Body of pancreas (tissue), 4 donors: ENCODE results near the gene GPT2. TPM values are rescaled to one million over a fixed set of nuclear protein-coding genes. Genes with fewer than 3 reads are reported as not detected.
A peak's percentile ranks its signal among the peaks of the same experiment; 100 is the strongest.

ENCODE experiments used
- ATAC-seq: fragments of 150-250 bp; one replicate; pipeline ENCODE4 v1.9.1; 2016
- DNase-seq, 4 donors: peaks; one replicate each; pipeline ENCODE4 v3.0.0-alpha.2; 2019
- H3K27ac ChIP-seq, 4 donors: fragments of 200-600 bp; sonication (generic); 1 replicate in 3 of 4; 2 replicates in 1 of 4; pipeline versions ENCODE4 v1.5.1 to v1.6.1; 2016 to 2019; ENCODE audit warnings: mild to moderate bottlenecking in 1 of 4, mixed read lengths in 1 of 4, moderate library complexity in 1 of 4
- H3K27me3 ChIP-seq, 2 donors: fragments of 200-600 bp; sonication (generic); one replicate each; pipeline ENCODE4 v1.6.0; 2016; ENCODE audit warnings: mild to moderate bottlenecking in 1 of 2
- H3K36me3 ChIP-seq, 2 donors: fragments of 200-600 bp; sonication (generic); replicated peaks in 1 of 2; 2 replicates each; pipeline ENCODE4 v1.5.1; 2016; ENCODE audit warnings: low read depth in 2 of 2; ENCODE audit not compliant: insufficient read depth in 1 of 2
- H3K4me1 ChIP-seq: fragments of 200-600 bp; sonication (generic); one replicate; pipeline ENCODE4 v1.6.0; 2016
- H3K4me3 ChIP-seq, 2 donors: fragments of 200-600 bp; sonication (generic); 1 replicate in 1 of 2; 2 replicates in 1 of 2; pipeline ENCODE4 v1.5.1; 2016 to 2019
- H3K9me3 ChIP-seq, 3 donors: fragments of 200-600 bp; sonication (generic); 1 replicate in 2 of 3; 2 replicates in 1 of 3; pipeline ENCODE4 v1.5.1; 2016
- CTCF ChIP-seq, 7 experiments: fragments of 450-650 bp in 4 of 7; fragments of 200-600 bp in 3 of 7; sonication (generic) in 3 of 7; IDR thresholded peaks; one replicate each; pipeline ENCODE4 v1.5.1; 2016 to 2019; ENCODE audit warnings: antibody characterized with exemption in 7 of 7
- POLR2A ChIP-seq, 3 donors: fragments of 450-650 bp; IDR thresholded peaks; one replicate each; pipeline ENCODE4 v1.6.1; 2016; ENCODE audit warnings: antibody characterized with exemption in 3 of 3, mild to moderate bottlenecking in 2 of 3
- WGBS, 2 donors: methylation state at CpG; one replicate each; pipeline ENCODE4 v1.1.5; 2017; 5-methylcytosine and 5-hydroxymethylcytosine counted together
- intact Hi-C: fragments of 100-400 bp; cut with DNase I; formaldehyde crosslinking; loops from one replicate; pipeline ENCODE4 v1.15.1; 2023
- total RNA-seq, 2 donors: library from RNA; depleted of rRNA; stranded (reverse); fragments of >200 nt; gene quantifications; one replicate each; pipeline ENCODE4 v1.1.0, GENCODE V29; 2016

The GPT2 gene
- total RNA-seq, 2 donors from 2014 or later: 52.1 to 83.1 TPM

- WGBS, 2 donors: 2 to 7% methylated on average over 9 to 72 of the region's 72 CpGs
- Histone ChIP-seq H3K36me3 (no peaks in the 10 kb centered on the region), H3K27ac (peak overlapping the region; percentile 89 to 95 (median 92)), H3K4me3 (peak overlapping the region; percentile 60 to 69), H3K27me3 (no peaks in the 10 kb centered on the region), H3K9me3 (no peaks in the 10 kb centered on the region), H3K4me1 (peaks cover 68% of the 10 kb centered on the region)
- TF ChIP-seq CTCF (IDR thresholded peaks at IDR 0.05) (no peak), POLR2A (IDR thresholded peaks at IDR 0.05) (peak in 1 of 3 donors; percentile 57)
- ATAC-seq: peak; percentile 5
- intact Hi-C loops: no loop called here
- peak; percentile 64 to 81 (median 68) for DNase-seq
Observed at GRCh38 chr16:46884513-46885293, 541 bp downstream of the GPT2 start.

GRCh38 chr16:46885960-46886763, 2.0 kb downstream of the GPT2 start:
- Histone ChIP-seq H3K27ac (peak overlapping the region; percentile 89 to 95 (median 92)), H3K4me1 (peaks cover 66% of the 10 kb centered on the region), H3K27me3 (no peaks in the 10 kb centered on the region), H3K4me3 (peak overlapping the region; percentile 4 to 31), H3K9me3 (no peaks in the 10 kb centered on the region), H3K36me3 (no peaks in the 10 kb centered on the region)
- TF ChIP-seq POLR2A (IDR thresholded peaks at IDR 0.05) (peak; percentile 48 to 88 (median 85)), CTCF (IDR thresholded peaks at IDR 0.05) (peak in 1 of 7 experiments; percentile 5)
- intact Hi-C loops: no loop called here
- ATAC-seq: peak; percentile 7
- DNase-seq: peak; percentile 73 to 83 (median 76)
- 21 to 37% methylated on average over 10 to 11 of the region's 12 CpGs for WGBS, 2 donors

GRCh38 chr16:46886764-46887523, 2.8 kb downstream of the GPT2 start:
- TF ChIP-seq CTCF (IDR thresholded peaks at IDR 0.05) (no peak), POLR2A (IDR thresholded peaks at IDR 0.05) (peak in 1 of 3 donors; percentile 6)
- Histone ChIP-seq H3K4me1 (peaks cover 63% of the 10 kb centered on the region), H3K4me3 (peak overlapping the region; percentile 4 to 31), H3K27me3 (no peaks in the 10 kb centered on the region), H3K36me3 (no peaks in the 10 kb centered on the region), H3K9me3 (no peaks in the 10 kb centered on the region), H3K27ac (peak overlapping the region; percentile 89 to 95 (median 92))
- WGBS, 2 donors: 37 to 54% methylated on average over 15 to 16 of the region's 16 CpGs
- ATAC-seq (no peak), DNase-seq (no peak)
- intact Hi-C loops: no loop called here

GRCh38 chr16:46887524-46887854, 3.3 kb downstream of the GPT2 start:
- H3K9me3 ChIP-seq: no peaks in the 10 kb centered on the region
- intact Hi-C loops: no loop called here
- H3K27ac ChIP-seq: peak overlapping the region; percentile 89 to 95 (median 92)
- peaks cover 60% of the 10 kb centered on the region for H3K4me1 ChIP-seq
- ATAC-seq (no peak), DNase-seq (no peak)
- 17% methylated on average over 2 of the region's 2 CpGs; no CpG with 5 or more reads in 1 of the 2 donors for WGBS, 2 donors
- no peaks in the 10 kb centered on the region for H3K27me3 ChIP-seq
- H3K36me3 ChIP-seq: no peaks in the 10 kb centered on the region
- no peak overlapping the region for H3K4me3 ChIP-seq
- TF ChIP-seq POLR2A (IDR thresholded peaks at IDR 0.05) (no peak), CTCF (IDR thresholded peaks at IDR 0.05) (no peak)
